Transverse colon (tissue), 4 donors: Measurements from ENCODE around the gene ACTR8. TPM values are rescaled to one million over a fixed set of nuclear protein-coding genes. Genes with fewer than 3 reads are reported as not detected.

Experiments used
- DNase-seq: peaks from one replicate; pipeline ENCODE4 v3.0.0-alpha.2; 2019
- H3K27ac ChIP-seq, 4 donors: fragments of 200-600 bp; sonication (generic); 2 replicates each; pipeline ENCODE4 v1.5.1; 2016 to 2018; ENCODE audit warnings: inconsistent platforms in 4 of 4
- H3K27me3 ChIP-seq: fragments of 200-600 bp; sonication (generic); 2 replicates; pipeline ENCODE4 v1.5.1; 2017; ENCODE audit warnings: inconsistent platforms
- H3K36me3 ChIP-seq, 4 donors: fragments of 200-600 bp; sonication (generic); 2 replicates each; pipeline ENCODE4 v1.5.1; 2017 to 2019; ENCODE audit warnings: inconsistent platforms in 4 of 4
- H3K4me1 ChIP-seq, 4 donors: fragments of 200-600 bp; sonication (generic); 2 replicates each; pipeline ENCODE4 v1.5.1; 2017 to 2020; ENCODE audit warnings: inconsistent platforms in 4 of 4
- H3K4me3 ChIP-seq, 4 donors: fragments of 200-600 bp; sonication (generic); 1 replicate in 1 of 4; 2 replicates in 3 of 4; pipeline versions ENCODE4 v1.5.1 to v1.6.1; 2017 to 2019; ENCODE audit warnings: inconsistent platforms in 4 of 4
- H3K9me3 ChIP-seq, 2 donors: fragments of 200-600 bp; sonication (generic); 2 replicates each; pipeline ENCODE4 v1.5.1; 2017 to 2019; ENCODE audit warnings: inconsistent platforms in 2 of 2
- EP300 ChIP-seq: sonication (generic); formaldehyde crosslinking; IDR thresholded peaks from one replicate; pipeline ENCODE4 v1.6.1; 2017; ENCODE audit warnings: antibody characterized with exemption, low read depth
- POLR2A ChIP-seq: fragments of 450-650 bp; IDR thresholded peaks from one replicate; pipeline ENCODE4 v1.6.1; 2016; ENCODE audit warnings: antibody characterized with exemption, mild to moderate bottlenecking, moderate library complexity
- POLR2AphosphoS5 ChIP-seq, 3 donors: sonication (generic); formaldehyde crosslinking; IDR thresholded peaks; one replicate each; pipeline ENCODE4 v1.6.1; 2016; ENCODE audit warnings: antibody characterized with exemption in 3 of 3
- whole genome bisulfite sequencing, 2 donors: methylation state at CpG; one replicate each; pipeline ENCODE4 v1.1.5; 2018; ENCODE audit warnings: low coverage in 1 of 2; 5-methylcytosine and 5-hydroxymethylcytosine counted together
- in situ Hi-C, 4 donors: fragments of 200-750 bp; cut with MboI; loops; one replicate each; pipeline versions ENCODE4 v1.15.0 to v1.15.1; 2017; ENCODE audit warnings: low sequenced_read_pairs in 3 of 4, low pct_ligation_motif_present in 1 of 4, low pct_unique_long_range_greater_than_20kb in 1 of 4
- intact Hi-C: fragments of 100-400 bp; cut with DNase I; formaldehyde crosslinking; loops from one replicate; pipeline ENCODE4 v1.15.1; 2023; ENCODE audit warnings: low total_unique reads
- total RNA-seq, 4 donors: library from RNA; depleted of rRNA; stranded (reverse); fragments of >200 nt; gene quantifications; one replicate each; pipeline ENCODE4 v1.1.0, GENCODE V29; 2016
- TF ChIP-seq, protein P1 (sequence below), 5 experiments: fragments of 200-600 bp in 3 of 5; fragments of 450-650 bp in 2 of 5; sonication (generic) in 3 of 5; IDR thresholded peaks; 1 replicate in 2 of 5; 2 replicates in 3 of 5; pipeline ENCODE4 v1.5.1; 2016 to 2017; ENCODE audit warnings: antibody characterized with exemption in 5 of 5, inconsistent platforms in 3 of 5, mild to moderate bottlenecking in 2 of 5, moderate library complexity in 1 of 5

Gene ACTR8
- total RNA-seq, 4 donors from 2014 or later: 23.2 to 31.8 (median 28.7) TPM

DNA sequence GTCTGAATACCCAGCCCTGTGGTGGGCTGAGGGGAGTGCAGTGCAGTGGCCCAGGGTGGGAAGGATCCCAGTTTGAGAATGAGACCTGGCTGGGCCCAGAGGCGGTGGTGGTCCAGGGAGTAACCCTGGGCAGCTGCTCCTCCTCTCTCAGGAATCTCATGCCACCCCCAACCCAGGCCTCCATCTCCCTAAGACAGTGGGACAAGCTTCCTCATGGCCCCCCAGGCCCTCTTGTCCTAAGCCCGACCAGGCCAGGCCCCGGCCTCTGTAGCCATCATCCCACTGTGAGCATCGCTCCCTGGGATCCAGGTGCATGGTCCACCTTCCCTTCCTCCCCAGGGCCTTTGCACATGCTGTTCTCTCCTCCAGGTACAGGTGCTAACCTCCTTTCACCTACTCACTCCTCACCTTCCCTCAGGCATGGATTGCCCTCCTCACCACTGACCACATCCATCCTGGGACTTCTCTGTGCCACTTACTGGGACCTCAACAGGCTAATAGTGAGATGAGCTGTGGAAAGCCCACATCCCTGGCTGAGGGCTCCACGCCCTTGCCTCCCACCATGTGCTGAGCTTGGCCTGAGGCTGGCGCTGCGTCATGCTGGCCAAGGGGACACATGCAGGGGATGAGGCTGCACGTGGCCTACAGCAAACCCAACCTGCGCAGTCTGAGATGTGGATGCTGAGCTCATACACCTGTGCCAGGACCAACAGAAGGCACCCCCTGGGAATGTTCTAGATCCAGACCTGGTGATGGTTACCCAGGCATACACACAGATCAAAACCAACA is 45.7 kb downstream of the ACTR8 start:
- TF ChIP-seq, protein P1, sequence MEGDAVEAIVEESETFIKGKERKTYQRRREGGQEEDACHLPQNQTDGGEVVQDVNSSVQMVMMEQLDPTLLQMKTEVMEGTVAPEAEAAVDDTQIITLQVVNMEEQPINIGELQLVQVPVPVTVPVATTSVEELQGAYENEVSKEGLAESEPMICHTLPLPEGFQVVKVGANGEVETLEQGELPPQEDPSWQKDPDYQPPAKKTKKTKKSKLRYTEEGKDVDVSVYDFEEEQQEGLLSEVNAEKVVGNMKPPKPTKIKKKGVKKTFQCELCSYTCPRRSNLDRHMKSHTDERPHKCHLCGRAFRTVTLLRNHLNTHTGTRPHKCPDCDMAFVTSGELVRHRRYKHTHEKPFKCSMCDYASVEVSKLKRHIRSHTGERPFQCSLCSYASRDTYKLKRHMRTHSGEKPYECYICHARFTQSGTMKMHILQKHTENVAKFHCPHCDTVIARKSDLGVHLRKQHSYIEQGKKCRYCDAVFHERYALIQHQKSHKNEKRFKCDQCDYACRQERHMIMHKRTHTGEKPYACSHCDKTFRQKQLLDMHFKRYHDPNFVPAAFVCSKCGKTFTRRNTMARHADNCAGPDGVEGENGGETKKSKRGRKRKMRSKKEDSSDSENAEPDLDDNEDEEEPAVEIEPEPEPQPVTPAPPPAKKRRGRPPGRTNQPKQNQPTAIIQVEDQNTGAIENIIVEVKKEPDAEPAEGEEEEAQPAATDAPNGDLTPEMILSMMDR (IDR thresholded peaks at IDR 0.05): no peak
- TF ChIP-seq EP300: no peak
- TF ChIP-seq POLR2AphosphoS5 (IDR thresholded peaks at IDR 0.05): no peak
- TF ChIP-seq POLR2A: no peak
- intact Hi-C loops (no loop called here), in situ Hi-C loops (no loop called here)
- Histone ChIP-seq H3K4me1 (peaks cover 0 to 6% (median 3%) of the 10 kb centered on the region in 4 donors), H3K36me3 (no peaks in the 10 kb centered on the region), H3K9me3 (no peaks in the 10 kb centered on the region), H3K27me3 (no peaks in the 10 kb centered on the region), H3K4me3 (no peak overlapping the region), H3K27ac (no peak overlapping the region)
- DNase-seq: no peak
- 89% methylated on average over 9 of the region's 9 CpGs; no CpG with 5 or more reads in 1 of the 2 donors for WGBS, 2 donors

DNA sequence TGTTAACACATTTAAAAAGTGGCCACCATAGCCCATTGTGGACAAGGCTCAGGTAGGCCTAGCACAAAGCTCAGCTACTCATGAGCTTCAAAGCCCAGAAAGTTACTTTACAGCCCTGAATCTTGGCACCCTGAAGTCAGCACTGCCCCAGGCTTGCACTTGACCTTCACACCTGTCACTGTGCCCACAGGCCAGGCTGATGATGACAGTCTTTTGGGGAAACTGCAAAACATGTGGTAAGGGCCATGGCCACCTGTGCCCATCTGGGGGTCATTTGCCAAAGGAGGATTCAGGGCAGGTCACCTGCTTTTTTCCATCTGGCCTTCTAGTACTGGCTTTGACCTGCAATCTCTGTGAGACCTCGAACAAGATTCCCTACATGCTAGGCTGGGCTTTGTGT is 46.7 kb downstream of the ACTR8 start:
- Histone ChIP-seq H3K4me3 (no peak overlapping the region), H3K9me3 (no peaks in the 10 kb centered on the region), H3K4me1 (no peaks in the 10 kb centered on the region), H3K27ac (no peak overlapping the region), H3K36me3 (no peaks in the 10 kb centered on the region), H3K27me3 (no peaks in the 10 kb centered on the region)
- TF ChIP-seq POLR2A (no peak), POLR2AphosphoS5 (IDR thresholded peaks at IDR 0.05) (no peak), EP300 (no peak)
- TF ChIP-seq, protein P1 (IDR thresholded peaks at IDR 0.05): no peak
- 84% methylated on average over 1 of the region's 1 CpG; no CpG with 5 or more reads in 1 of the 2 donors for WGBS, 2 donors
- in situ Hi-C loops: no loop called here
- DNase-seq: no peak
- intact Hi-C loops: no loop called here

DNA sequence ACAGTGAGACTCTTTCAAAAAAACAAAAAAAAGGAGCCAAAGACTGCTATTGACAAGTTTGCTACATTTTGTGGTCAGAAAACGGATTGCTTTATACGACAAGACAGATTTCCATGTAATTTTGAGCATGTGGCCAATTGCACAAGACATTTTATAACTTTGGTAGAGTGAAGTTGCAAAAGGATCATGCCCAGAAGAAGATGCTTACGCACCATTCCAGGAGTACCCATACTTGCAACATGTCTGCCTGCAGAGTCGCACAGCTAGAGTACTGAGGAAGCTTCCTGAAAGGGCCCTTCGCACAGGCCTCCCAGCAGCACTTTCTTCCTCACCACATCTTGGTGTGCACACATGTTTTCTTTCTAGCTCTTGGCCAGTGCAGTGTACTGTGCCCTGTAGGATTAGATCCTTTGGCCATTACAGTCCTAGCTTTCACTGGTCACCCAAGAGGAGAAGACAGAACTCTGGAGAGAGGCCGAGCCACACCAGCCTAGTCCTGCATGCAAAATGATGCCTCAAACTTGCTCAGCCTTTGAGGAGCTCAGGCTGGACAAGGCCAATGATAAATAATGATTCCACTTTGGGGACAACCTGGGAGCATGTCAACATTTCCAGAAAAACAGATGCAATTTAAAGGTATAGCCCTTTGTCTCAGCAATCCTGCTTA is 47.4 kb downstream of the ACTR8 start:
- 93 to 100% methylated on average over 2 to 6 of the region's 6 CpGs for WGBS, 2 donors
- no peak overlapping the region for H3K27ac ChIP-seq
- TF ChIP-seq EP300 (no peak), POLR2AphosphoS5 (IDR thresholded peaks at IDR 0.05) (no peak), POLR2A (no peak)
- TF ChIP-seq, protein P1 (IDR thresholded peaks at IDR 0.05): no peak
- no peak for DNase-seq
- no peak overlapping the region for H3K4me3 ChIP-seq
- no peaks in the 10 kb centered on the region for H3K9me3 ChIP-seq
- H3K36me3 ChIP-seq: no peaks in the 10 kb centered on the region
- H3K27me3 ChIP-seq: no peaks in the 10 kb centered on the region
- H3K4me1 ChIP-seq: no peaks in the 10 kb centered on the region
- intact Hi-C loops (no loop called here), in situ Hi-C loops (no loop called here)

DNA sequence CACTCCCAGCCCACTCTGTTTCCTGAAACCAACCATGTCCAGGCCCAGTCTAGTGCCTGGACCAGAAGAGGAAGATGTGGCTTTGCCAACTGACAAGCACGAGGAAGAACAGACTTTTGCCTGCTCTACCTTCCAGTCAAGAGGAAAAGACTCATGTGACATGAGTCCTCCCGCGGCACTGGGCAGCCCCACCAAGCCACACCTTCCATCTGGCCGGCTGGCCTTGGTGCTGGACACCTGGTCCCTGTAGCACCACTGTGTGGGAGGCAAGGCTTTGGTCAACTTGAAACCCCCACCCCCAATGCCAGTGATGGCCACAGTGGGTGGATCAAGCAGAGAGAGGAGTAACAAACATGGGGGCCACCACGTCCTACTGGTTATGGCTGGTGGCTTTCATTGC is 48.3 kb downstream of the ACTR8 start:
- Histone ChIP-seq H3K4me3 (no peak overlapping the region), H3K4me1 (peaks cover 0 to 8% (median 0%) of the 10 kb centered on the region in 4 donors), H3K27me3 (no peaks in the 10 kb centered on the region), H3K9me3 (no peaks in the 10 kb centered on the region), H3K36me3 (no peaks in the 10 kb centered on the region), H3K27ac (no peak overlapping the region)
- in situ Hi-C loops: no loop called here
- DNase-seq: no peak
- intact Hi-C loops: no loop called here
- 62 to 82% methylated on average over 4 to 5 of the region's 5 CpGs for WGBS, 2 donors
- TF ChIP-seq, protein P1 (IDR thresholded peaks at IDR 0.05): no peak
- no peak for TF ChIP-seq POLR2A
- TF ChIP-seq POLR2AphosphoS5 (IDR thresholded peaks at IDR 0.05): no peak
- no peak for TF ChIP-seq EP300
